GM12872 (cell line): Measurements from ENCODE around the gene YPEL4.

Experiments used
- TF ChIP-seq, protein P1 (sequence below): IDR thresholded peaks from 3 replicates; pipeline ENCODE4 v1.5.1; 2011; ENCODE audit warnings: low read depth, mild to moderate bottlenecking, low read length, moderate library complexity; ENCODE audit not compliant: insufficient read depth

Gene YPEL4

DNA sequence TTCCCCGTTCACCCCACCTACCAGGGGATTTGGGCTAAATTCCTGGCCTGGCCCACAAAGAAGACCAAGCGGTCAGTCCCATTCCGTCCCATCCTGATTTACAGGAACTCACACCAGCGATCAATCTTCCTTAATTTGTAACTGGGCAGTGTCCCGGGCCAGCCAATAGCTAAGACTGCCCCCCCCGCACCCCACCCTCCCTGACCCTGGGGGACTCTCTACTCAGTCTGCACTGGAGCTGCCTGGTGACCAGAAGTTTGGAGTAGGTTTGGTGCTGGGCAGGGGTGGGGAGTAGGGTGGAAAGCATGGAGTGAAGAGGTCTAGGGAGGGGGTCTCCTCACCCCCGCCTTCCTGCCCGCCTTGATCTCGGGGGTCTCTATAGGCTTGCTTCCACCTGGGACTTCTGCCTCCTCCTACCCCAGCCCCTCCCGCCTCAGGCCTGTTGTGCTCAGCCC is 52.2 kb downstream of the YPEL4 start, which contains the start of gene SERPING1:
Gene SERPING1 (plus strand): TSS at position 225 of the 455 bp plus-strand sequence. CDS start 586 bp downstream, outside the sequence.
- TF ChIP-seq, protein P1, sequence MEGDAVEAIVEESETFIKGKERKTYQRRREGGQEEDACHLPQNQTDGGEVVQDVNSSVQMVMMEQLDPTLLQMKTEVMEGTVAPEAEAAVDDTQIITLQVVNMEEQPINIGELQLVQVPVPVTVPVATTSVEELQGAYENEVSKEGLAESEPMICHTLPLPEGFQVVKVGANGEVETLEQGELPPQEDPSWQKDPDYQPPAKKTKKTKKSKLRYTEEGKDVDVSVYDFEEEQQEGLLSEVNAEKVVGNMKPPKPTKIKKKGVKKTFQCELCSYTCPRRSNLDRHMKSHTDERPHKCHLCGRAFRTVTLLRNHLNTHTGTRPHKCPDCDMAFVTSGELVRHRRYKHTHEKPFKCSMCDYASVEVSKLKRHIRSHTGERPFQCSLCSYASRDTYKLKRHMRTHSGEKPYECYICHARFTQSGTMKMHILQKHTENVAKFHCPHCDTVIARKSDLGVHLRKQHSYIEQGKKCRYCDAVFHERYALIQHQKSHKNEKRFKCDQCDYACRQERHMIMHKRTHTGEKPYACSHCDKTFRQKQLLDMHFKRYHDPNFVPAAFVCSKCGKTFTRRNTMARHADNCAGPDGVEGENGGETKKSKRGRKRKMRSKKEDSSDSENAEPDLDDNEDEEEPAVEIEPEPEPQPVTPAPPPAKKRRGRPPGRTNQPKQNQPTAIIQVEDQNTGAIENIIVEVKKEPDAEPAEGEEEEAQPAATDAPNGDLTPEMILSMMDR, result no peak

DNA sequence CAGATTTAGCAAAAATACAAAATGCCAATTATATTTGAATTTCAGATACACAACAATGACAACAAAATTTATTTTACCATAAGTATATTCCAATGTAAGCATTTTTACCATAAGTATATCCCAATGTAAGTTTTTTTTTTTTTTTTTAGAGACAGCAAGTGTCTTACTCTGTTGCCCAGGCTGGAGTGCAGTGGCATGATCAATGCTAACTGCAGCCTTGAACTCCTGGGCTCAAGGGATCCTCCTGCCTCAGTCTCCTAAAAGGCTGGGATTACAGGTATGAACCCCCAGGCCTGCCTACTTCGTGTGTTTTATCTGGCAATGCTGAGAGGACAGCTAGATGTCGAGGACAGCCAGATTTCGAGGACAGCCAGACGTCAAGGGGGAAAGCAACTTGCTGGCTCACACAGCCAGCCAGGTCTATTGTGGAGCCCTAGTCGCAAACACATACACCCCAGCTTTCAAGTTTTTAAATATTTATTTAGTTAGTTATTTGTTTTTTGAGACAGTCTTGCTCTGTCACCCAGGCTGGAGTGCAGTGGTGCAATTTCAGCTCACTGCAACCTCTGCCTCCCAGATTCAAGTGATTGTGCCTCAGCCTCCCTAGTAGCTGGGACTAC is 53.3 kb downstream of the YPEL4 start:
- TF ChIP-seq, protein P1, result no peak
